ENCODE results near the gene RMRP.

Gene RMRP

DNA sequence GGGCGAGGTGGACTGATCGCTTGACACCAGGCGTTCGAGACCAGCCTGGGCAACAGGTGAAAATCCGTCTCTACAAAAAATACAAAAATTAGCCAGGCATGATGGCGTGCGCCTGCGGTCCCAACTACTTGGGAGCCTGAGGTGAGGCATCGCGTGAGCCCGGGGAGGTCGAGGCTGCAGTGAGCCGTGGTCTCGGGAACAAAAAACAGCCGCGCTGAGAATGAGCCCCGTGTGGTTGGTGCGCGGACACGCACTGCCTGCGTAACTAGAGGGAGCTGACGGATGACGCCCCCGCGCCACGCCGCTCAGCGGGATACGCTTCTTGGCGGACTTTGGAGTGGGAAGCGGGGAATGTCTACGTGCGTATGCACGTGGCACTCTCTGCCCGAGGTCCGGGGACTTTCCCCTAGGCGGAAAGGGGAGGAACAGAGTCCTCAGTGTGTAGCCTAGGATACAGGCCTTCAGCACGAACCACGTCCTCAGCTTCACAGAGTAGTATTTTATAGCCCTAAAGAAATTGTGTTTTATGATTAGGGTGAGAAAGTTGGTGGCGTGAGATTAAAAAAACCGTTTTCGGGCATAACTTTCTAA lies at the start of gene RMRP:
Gene RMRP (minus strand): TSS at position 474 of the 591 bp plus-strand sequence.
- H3K4me3 ChIP-seq (ENCODE audit: low read depth, low read length): peak within 1 kb of the TSS; percentile 97
- TF ChIP-seq, protein P1, sequence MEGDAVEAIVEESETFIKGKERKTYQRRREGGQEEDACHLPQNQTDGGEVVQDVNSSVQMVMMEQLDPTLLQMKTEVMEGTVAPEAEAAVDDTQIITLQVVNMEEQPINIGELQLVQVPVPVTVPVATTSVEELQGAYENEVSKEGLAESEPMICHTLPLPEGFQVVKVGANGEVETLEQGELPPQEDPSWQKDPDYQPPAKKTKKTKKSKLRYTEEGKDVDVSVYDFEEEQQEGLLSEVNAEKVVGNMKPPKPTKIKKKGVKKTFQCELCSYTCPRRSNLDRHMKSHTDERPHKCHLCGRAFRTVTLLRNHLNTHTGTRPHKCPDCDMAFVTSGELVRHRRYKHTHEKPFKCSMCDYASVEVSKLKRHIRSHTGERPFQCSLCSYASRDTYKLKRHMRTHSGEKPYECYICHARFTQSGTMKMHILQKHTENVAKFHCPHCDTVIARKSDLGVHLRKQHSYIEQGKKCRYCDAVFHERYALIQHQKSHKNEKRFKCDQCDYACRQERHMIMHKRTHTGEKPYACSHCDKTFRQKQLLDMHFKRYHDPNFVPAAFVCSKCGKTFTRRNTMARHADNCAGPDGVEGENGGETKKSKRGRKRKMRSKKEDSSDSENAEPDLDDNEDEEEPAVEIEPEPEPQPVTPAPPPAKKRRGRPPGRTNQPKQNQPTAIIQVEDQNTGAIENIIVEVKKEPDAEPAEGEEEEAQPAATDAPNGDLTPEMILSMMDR (IDR thresholded peaks at IDR 0.05; ENCODE audit: insufficient read depth, low read length, missing control alignments): peak; percentile 42
- peak; percentile 99 for DNase-seq (ENCODE audit: low read depth, low spot score)
- CTCF ChIA-PET: interaction anchor here (0.5 to 11.9 kb wide), 23 partner anchors 9 to 157 kb away, joined by 3 to 148 read pairs (median 4); partner anchors contain the start of genes HINT2 and TPM2
- POLR2A ChIA-PET: interaction anchor here (0.6 to 3.5 kb wide), 11 partner anchors 11 to 168 kb away, joined by 3 to 39 read pairs (median 6); partner anchors contain the start of genes CREB3, RUSC2, TLN1 and TPM2

DNA sequence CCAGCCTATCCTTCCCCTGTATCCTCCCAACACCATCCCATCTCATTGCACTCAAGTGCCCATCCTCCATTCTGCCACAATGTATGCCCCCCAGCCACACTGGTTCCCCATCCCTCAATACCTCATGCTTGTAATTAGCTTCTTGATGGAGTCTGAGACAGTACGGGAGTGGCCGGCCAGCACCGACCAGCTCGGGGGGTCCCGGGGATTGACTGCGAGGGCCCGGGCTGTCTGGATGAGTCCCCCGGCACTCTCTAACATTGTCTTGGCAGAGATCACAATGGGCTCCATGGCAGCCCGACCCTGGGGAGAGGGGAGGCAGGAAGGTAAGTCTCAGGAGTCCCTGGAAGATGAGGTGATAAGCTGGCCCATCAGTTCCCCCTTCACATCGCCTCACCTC lies 49.1 kb upstream of the RMRP start:
- DNase-seq (ENCODE audit: low read depth, low spot score): no peak
- TF ChIP-seq, protein P1 (IDR thresholded peaks at IDR 0.05; ENCODE audit: insufficient read depth, low read length, missing control alignments): no peak
- H3K4me3 ChIP-seq (ENCODE audit: low read depth, low read length): no peak overlapping the region
- CTCF ChIA-PET: interaction anchor here (31.2 to 34.3 kb wide), 2 partner anchors 4 to 11 kb away, joined by 816 read pairs; partner anchors contain the start of genes CREB3, TLN1 and TPM2
- POLR2A ChIA-PET: interaction anchor here (0.5 to 4.0 kb wide), 3 partner anchors 9 to 22 kb away, joined by 3 to 27 read pairs (median 21); no protein-coding TSS in a partner anchor

DNA sequence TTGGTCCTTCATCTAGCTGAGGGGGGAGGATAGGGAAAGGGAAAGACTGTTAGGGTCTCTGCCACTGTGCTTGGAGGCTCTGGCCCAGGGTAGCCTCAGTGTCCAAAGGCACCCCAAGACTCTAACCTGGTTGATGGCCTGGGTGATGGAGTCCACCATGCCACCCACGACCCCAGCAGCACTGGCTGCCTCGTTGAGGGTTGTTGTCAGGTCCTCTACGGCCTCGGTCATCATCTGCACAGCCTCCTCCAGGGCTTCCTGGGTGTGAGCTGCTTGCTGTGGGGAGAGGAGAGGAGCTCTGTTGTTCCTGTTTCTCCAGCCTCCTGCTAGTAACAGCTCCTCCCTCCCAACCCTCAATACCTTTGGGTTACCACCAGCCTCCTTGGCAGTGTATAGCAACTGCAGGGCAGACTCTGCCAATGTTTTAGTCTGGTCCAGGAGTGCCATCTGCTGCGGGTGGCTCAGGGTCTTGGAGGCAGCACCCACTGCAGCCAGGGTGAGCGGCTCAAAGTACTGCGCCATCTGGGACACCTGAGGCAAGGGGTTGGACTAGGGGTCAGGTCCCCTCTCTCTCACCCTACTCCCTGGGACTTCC lies 48.1 kb upstream of the RMRP start:
- CTCF ChIA-PET: interaction anchor here (31.2 to 34.3 kb wide), 2 partner anchors 3 to 12 kb away, joined by 816 read pairs; partner anchors contain the start of genes CREB3, TLN1 and TPM2
- DNase-seq (ENCODE audit: low read depth, low spot score): no peak
- POLR2A ChIA-PET: interaction anchor here (0.6 to 4.0 kb wide), 5 partner anchors 10 to 23 kb away, joined by 4 to 27 read pairs (median 5); no protein-coding TSS in a partner anchor
- TF ChIP-seq, protein P1 (IDR thresholded peaks at IDR 0.05; ENCODE audit: insufficient read depth, low read length, missing control alignments): no peak
- H3K4me3 ChIP-seq (ENCODE audit: low read depth, low read length): no peak overlapping the region

DNA sequence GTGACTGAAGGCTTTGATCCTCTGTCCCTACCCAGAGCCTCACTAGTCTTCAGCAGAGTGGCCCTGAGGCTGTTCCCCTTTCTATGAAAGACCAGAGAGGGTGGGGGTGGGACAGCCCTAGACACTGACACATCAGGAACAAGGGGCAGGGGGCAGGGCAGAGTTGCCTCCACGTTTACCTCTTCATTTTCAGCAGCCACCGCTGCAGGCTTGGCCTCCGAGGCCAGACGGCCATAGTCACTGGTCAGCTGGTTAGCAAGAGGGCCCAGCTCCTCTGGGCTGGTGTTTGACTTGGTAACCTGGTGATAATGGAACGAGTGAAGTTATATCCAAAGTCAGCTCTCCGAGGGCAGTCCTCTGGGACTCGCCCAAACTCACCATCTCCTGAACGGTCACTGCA lies 47.6 kb upstream of the RMRP start:
- H3K4me3 ChIP-seq (ENCODE audit: low read depth, low read length): no peak overlapping the region
- CTCF ChIA-PET: interaction anchor here (31.2 to 34.3 kb wide), 2 partner anchors 3 to 13 kb away, joined by 816 read pairs; partner anchors contain the start of genes CREB3, TLN1 and TPM2
- TF ChIP-seq, protein P1 (IDR thresholded peaks at IDR 0.05; ENCODE audit: insufficient read depth, low read length, missing control alignments): no peak
- DNase-seq (ENCODE audit: low read depth, low spot score): no peak
- POLR2A ChIA-PET: interaction anchor here (0.6 to 4.0 kb wide), 5 partner anchors 9 to 21 kb away, joined by 4 to 27 read pairs (median 5); no protein-coding TSS in a partner anchor

DNA sequence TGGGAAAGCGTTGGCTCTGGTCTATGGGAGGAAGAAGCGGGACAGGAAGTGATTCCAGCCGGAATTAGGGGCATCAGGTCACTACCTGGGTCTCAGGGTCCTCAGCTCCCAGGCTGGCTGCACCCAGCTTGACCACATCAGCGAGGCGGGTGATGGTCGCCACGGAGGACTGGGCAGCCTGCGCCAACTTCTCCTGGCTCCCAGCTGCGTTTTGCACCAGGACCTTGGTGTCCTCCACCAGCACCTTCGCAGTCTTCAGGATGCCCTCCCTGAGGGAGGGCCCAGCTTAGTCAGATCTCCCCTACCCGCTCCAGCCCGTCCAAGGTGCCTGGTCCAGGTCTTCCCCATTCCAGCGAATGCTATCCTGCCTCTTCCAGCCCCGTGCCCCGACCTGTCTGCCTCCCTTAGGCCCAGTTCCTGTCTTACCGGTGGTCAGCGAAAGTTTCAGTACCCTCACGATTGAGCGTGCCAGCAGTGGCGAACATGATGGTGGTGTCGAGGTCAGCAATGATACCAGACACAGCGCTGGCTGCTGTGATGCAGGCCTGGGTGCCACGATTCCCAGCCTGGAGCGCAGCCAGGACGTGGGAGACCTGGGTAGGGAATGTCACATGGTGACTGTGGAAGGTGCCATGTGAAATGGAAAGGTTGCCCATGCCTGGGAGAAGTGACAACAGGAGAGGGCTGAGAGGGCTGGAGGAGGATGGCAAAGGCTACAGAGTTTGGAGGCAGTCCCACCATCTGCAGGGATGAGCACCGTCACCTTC lies 46.3 kb upstream of the RMRP start:
- ChIA-PET CTCF (interaction anchor here (31.2 to 34.3 kb wide), 2 partner anchors 1 to 14 kb away, joined by 816 read pairs; partner anchors contain the start of genes CREB3, TLN1 and TPM2), POLR2A (interaction anchor here (1.1 to 4.0 kb wide), 7 partner anchors 9 to 24 kb away, joined by 3 to 27 read pairs (median 4); partner anchors contain the start of gene TPM2)
- no peak overlapping the region for H3K4me3 ChIP-seq (ENCODE audit: low read depth, low read length)
- TF ChIP-seq, protein P1 (IDR thresholded peaks at IDR 0.05; ENCODE audit: insufficient read depth, low read length, missing control alignments): no peak
- no peak for DNase-seq (ENCODE audit: low read depth, low spot score)
